ENCODE measurements around the gene TWIST2. TPM values are rescaled to one million over a fixed set of nuclear protein-coding genes. Genes with fewer than 3 reads are reported as not detected.

The TWIST2 gene
- total and polyA plus RNA-seq, 9 of the 15 experiments (the other 6 are each of a cell fraction or from before 2014, with no cell fraction given), result not detected

GRCh38 chr2:238952261-238952919 lies 104.5 kb downstream of the TWIST2 start:
- BruUV-seq (replicated peaks), result no TSS peak
- Histone ChIP-seq H3K27me3 (ENCODE audit: control insufficient read depth in 2 of 2, insufficient read depth in 2 of 2, low read length in 2 of 2) (peaks cover 2 to 23% of the 10 kb centered on the region in 2 experiments; a peak in 3 of 5 replicates), H3K36me3 (ENCODE audit: control insufficient read depth, insufficient read depth, low read length) (no peaks in the 10 kb centered on the region), H3K9me3 (replicated peaks; ENCODE audit: control insufficient read depth, insufficient read depth, low read depth, low read length) (no peaks in the 10 kb centered on the region), H3K9me1 (ENCODE audit: control insufficient read depth, insufficient read depth, low read length) (no peaks in the 10 kb centered on the region), H2AFZ (ENCODE audit: low read depth, low read length) (no peak overlapping the region), H3K9ac (ENCODE audit: insufficient read depth in 1 of 2, low read depth in 2 of 2, low read length in 2 of 2) (no peak overlapping the region), H3K4me1 (replicated peaks in 1 of 2; ENCODE audit: control insufficient read depth in 2 of 2, insufficient read depth in 2 of 2, low read length in 2 of 2) (no peaks in the 10 kb centered on the region), H3K27ac (ENCODE audit: extremely low read depth, low read depth, low read length) (no peak overlapping the region), H3K79me2 (ENCODE audit: control insufficient read depth, insufficient read depth, low read length) (no peaks in the 10 kb centered on the region), H4K20me1 (replicated peaks; ENCODE audit: control insufficient read depth, insufficient read depth, low read length) (no peaks in the 10 kb centered on the region), H3K4me3 (no peak overlapping the region), H3K4me2 (ENCODE audit: insufficient read depth, low read length) (no peak overlapping the region)
- TF ChIP-seq CBX1 (IDR thresholded peaks at IDR 0.05; ENCODE audit: low read depth) (no peak), LEF1 (IDR thresholded peaks at IDR 0.05) (no peak), ZNF444 (CRISPR knock-in tag; IDR thresholded peaks at IDR 0.05) (no peak), ZNF408 (CRISPR knock-in tag; IDR thresholded peaks at IDR 0.05; ENCODE audit: low read depth) (no peak), DDX20 (tag; IDR thresholded peaks at IDR 0.05; ENCODE audit: low read depth) (no peak), HINFP (tag; conservative IDR thresholded peaks at IDR 0.05; ENCODE audit: low read depth) (no peak), ZNF239 (CRISPR knock-in tag; IDR thresholded peaks at IDR 0.05) (no peak), STAT5B (CRISPR knock-in tag; IDR thresholded peaks at IDR 0.05) (no peak), ZKSCAN1 (IDR thresholded peaks at IDR 0.05; ENCODE audit: low read depth, low read length) (no peak), E2F3 (CRISPR knock-in tag; IDR thresholded peaks at IDR 0.05) (no peak), ZNF639 (CRISPR knock-in tag; conservative IDR thresholded peaks at IDR 0.05 in 1 of 2, IDR thresholded peaks at IDR 0.05 in 1 of 2) (no peak), RBM39 (optimal IDR thresholded peaks at IDR 0.05; ENCODE audit: low read depth, low read length) (no peak), ZNF655 (CRISPR knock-in tag; IDR thresholded peaks at IDR 0.05) (no peak), PHB (CRISPR knock-in tag; IDR thresholded peaks at IDR 0.05) (no peak), LCOR (CRISPR knock-in tag; IDR thresholded peaks at IDR 0.05) (no peak), HEY1 (CRISPR knock-in tag; IDR thresholded peaks at IDR 0.05; ENCODE audit: borderline replicate concordance) (no peak)
- 0% methylated on average over 5 of the region's 5 CpGs for WGBS (ENCODE audit: insufficient coverage, low coverage, missing lambda C conversion rate)
- intact Hi-C loops (cut with micrococcal nuclease), result no loop called here
- ATAC-seq (no peak), DNase-seq (ENCODE audit: extremely low read depth in 1 of 4, low spot score in 3 of 4) (no peak), FAIRE-seq (no peak)
- POLR2A ChIA-PET, result no interaction called here
- in situ Hi-C loops (cut with MboI), result no loop called here
- CTCF ChIA-PET (ENCODE audit: low intra/inter-chr PET ratio), result no interaction called here

Data from K562 (cell line).